ENCODE data around the gene SORCS2. TPM values are rescaled to one million over a fixed set of nuclear protein-coding genes. Genes with fewer than 3 reads are reported as not detected.

SORCS2 gene
- total RNA-seq, 2 experiments from 2014 or later: 0.07 to 0.15 TPM

GRCh38 chr4:7199129-7199725 is 6.9 kb downstream of the SORCS2 start:
- no peak overlapping the region for H3K4me3 Mint-ChIP-seq
- H3K27ac Mint-ChIP-seq: no peak overlapping the region
- intact Hi-C loops (cut with micrococcal nuclease): no loop called here
- no peak for DNase-seq
- no peaks in the 10 kb centered on the region for H3K36me3 Mint-ChIP-seq (ENCODE audit: low read depth)
- H3K9me3 Mint-ChIP-seq: no peaks in the 10 kb centered on the region
- CTCF ChIA-PET: interaction anchor here (0.5 kb wide), 1 partner anchor 429 kb away, joined by 3 read pairs; no protein-coding TSS in a partner anchor
- peaks cover 20% of the 10 kb centered on the region for H3K27me3 Mint-ChIP-seq (ENCODE audit: low read depth)
- no peaks in the 10 kb centered on the region for H3K4me1 Mint-ChIP-seq (ENCODE audit: low read depth)

- H3K27me3 Mint-ChIP-seq (ENCODE audit: low read depth): peaks cover 13% of the 10 kb centered on the region
- H3K4me1 Mint-ChIP-seq (ENCODE audit: low read depth): no peaks in the 10 kb centered on the region
Observed at GRCh38 chr4:7199771-7200441, 7.6 kb downstream of the SORCS2 start.

GRCh38 chr4:7200801-7201200 is 8.5 kb downstream of the SORCS2 start:
- no peaks in the 10 kb centered on the region for H3K4me1 Mint-ChIP-seq (ENCODE audit: low read depth)
- H3K27ac Mint-ChIP-seq: no peak overlapping the region
- CTCF ChIA-PET: interaction anchor here (0.6 to 1.1 kb wide), 2 partner anchors 474 to 522 kb away, joined by 3 read pairs; no protein-coding TSS in a partner anchor
- no peak overlapping the region for H3K4me3 Mint-ChIP-seq
- DNase-seq: no peak
- no peaks in the 10 kb centered on the region for H3K9me3 Mint-ChIP-seq
- peaks cover 11% of the 10 kb centered on the region for H3K27me3 Mint-ChIP-seq (ENCODE audit: low read depth)
- intact Hi-C loops (cut with micrococcal nuclease): no loop called here
- no peaks in the 10 kb centered on the region for H3K36me3 Mint-ChIP-seq (ENCODE audit: low read depth)

More at GRCh38 chr4:7199771-7200441, 7.6 kb downstream of the SORCS2 start:
- Mint-ChIP-seq H3K36me3 (ENCODE audit: low read depth) (no peaks in the 10 kb centered on the region), H3K9me3 (no peaks in the 10 kb centered on the region), H3K4me3 (no peak overlapping the region), H3K27ac (no peak overlapping the region)
- intact Hi-C loops (cut with micrococcal nuclease): no loop called here
- CTCF ChIA-PET: no interaction called here
- no peak for DNase-seq

- DNase-seq: no peak
- CTCF ChIA-PET: interaction anchor here (0.6 to 1.1 kb wide), 3 partner anchors 44 to 521 kb away, joined by 3 read pairs; no protein-coding TSS in a partner anchor
- Mint-ChIP-seq H3K36me3 (ENCODE audit: low read depth) (no peaks in the 10 kb centered on the region), H3K4me3 (no peak overlapping the region), H3K4me1 (ENCODE audit: low read depth) (no peaks in the 10 kb centered on the region), H3K27me3 (ENCODE audit: low read depth) (peaks cover 11% of the 10 kb centered on the region), H3K9me3 (no peaks in the 10 kb centered on the region), H3K27ac (no peak overlapping the region)
- intact Hi-C loops (cut with micrococcal nuclease): no loop called here
Observed at GRCh38 chr4:7201420-7202305, 9.3 kb downstream of the SORCS2 start.

GRCh38 chr4:7202411-7202810 is 10.1 kb downstream of the SORCS2 start:
- intact Hi-C loops (cut with micrococcal nuclease): no loop called here
- Mint-ChIP-seq H3K4me3 (no peak overlapping the region), H3K36me3 (ENCODE audit: low read depth) (no peaks in the 10 kb centered on the region), H3K27me3 (ENCODE audit: low read depth) (peaks cover 5% of the 10 kb centered on the region), H3K9me3 (no peaks in the 10 kb centered on the region), H3K27ac (no peak overlapping the region), H3K4me1 (ENCODE audit: low read depth) (no peaks in the 10 kb centered on the region)
- DNase-seq: no peak
- CTCF ChIA-PET: interaction anchor here (0.7 kb wide), 1 partner anchor 45 kb away, joined by 3 read pairs; no protein-coding TSS in a partner anchor

GRCh38 chr4:7204656-7205387 is 12.5 kb downstream of the SORCS2 start:
- no peak overlapping the region for H3K4me3 Mint-ChIP-seq
- no peaks in the 10 kb centered on the region for H3K27me3 Mint-ChIP-seq (ENCODE audit: low read depth)
- CTCF ChIA-PET: no interaction called here
- H3K4me1 Mint-ChIP-seq (ENCODE audit: low read depth): no peaks in the 10 kb centered on the region
- H3K36me3 Mint-ChIP-seq (ENCODE audit: low read depth): no peaks in the 10 kb centered on the region
- no peak overlapping the region for H3K27ac Mint-ChIP-seq
- H3K9me3 Mint-ChIP-seq: no peaks in the 10 kb centered on the region
- DNase-seq: no peak
- intact Hi-C loops (cut with micrococcal nuclease): no loop called here

GRCh38 chr4:7206385-7206784 is 14.0 kb downstream of the SORCS2 start:
- H3K4me1 Mint-ChIP-seq (ENCODE audit: low read depth): no peaks in the 10 kb centered on the region
- no peak overlapping the region for H3K4me3 Mint-ChIP-seq
- DNase-seq: no peak
- CTCF ChIA-PET: interaction anchor here (1.3 to 1.6 kb wide), 2 partner anchors 12 to 34 kb away, joined by 3 read pairs; no protein-coding TSS in a partner anchor
- intact Hi-C loops (cut with micrococcal nuclease): no loop called here
- H3K9me3 Mint-ChIP-seq: no peaks in the 10 kb centered on the region
- H3K36me3 Mint-ChIP-seq (ENCODE audit: low read depth): no peaks in the 10 kb centered on the region
- H3K27ac Mint-ChIP-seq: no peak overlapping the region
- peaks cover 4% of the 10 kb centered on the region for H3K27me3 Mint-ChIP-seq (ENCODE audit: low read depth)

- Mint-ChIP-seq H3K4me3 (no peak overlapping the region), H3K9me3 (no peaks in the 10 kb centered on the region), H3K27me3 (ENCODE audit: low read depth) (peaks cover 4% of the 10 kb centered on the region), H3K4me1 (ENCODE audit: low read depth) (no peaks in the 10 kb centered on the region), H3K27ac (no peak overlapping the region), H3K36me3 (ENCODE audit: low read depth) (no peaks in the 10 kb centered on the region)
- intact Hi-C loops (cut with micrococcal nuclease): no loop called here
- CTCF ChIA-PET: interaction anchor here (1.6 kb wide), 1 partner anchor 34 kb away, joined by 3 read pairs; no protein-coding TSS in a partner anchor
- DNase-seq: no peak
Observed at GRCh38 chr4:7206911-7207567, 14.7 kb downstream of the SORCS2 start.

- Mint-ChIP-seq H3K27me3 (ENCODE audit: low read depth) (peaks cover 4% of the 10 kb centered on the region), H3K36me3 (ENCODE audit: low read depth) (no peaks in the 10 kb centered on the region), H3K4me1 (ENCODE audit: low read depth) (no peaks in the 10 kb centered on the region), H3K9me3 (no peaks in the 10 kb centered on the region), H3K27ac (no peak overlapping the region), H3K4me3 (no peak overlapping the region)
- no peak for DNase-seq
- CTCF ChIA-PET: no interaction called here
- intact Hi-C loops (cut with micrococcal nuclease): no loop called here
Observed at GRCh38 chr4:7207628-7208231, 15.4 kb downstream of the SORCS2 start.

GRCh38 chr4:7208509-7209451 is 16.4 kb downstream of the SORCS2 start:
- Mint-ChIP-seq H3K9me3 (no peaks in the 10 kb centered on the region), H3K4me3 (no peak overlapping the region), H3K4me1 (ENCODE audit: low read depth) (no peaks in the 10 kb centered on the region), H3K27me3 (ENCODE audit: low read depth) (peaks cover 4% of the 10 kb centered on the region), H3K36me3 (ENCODE audit: low read depth) (no peaks in the 10 kb centered on the region), H3K27ac (no peak overlapping the region)
- intact Hi-C loops (cut with micrococcal nuclease): no loop called here
- CTCF ChIA-PET: no interaction called here
- DNase-seq: no peak
